Activated CD8-positive, alpha-beta memory T cell treated with anti-CD3 and anti-CD28 coated beads for 4 hours (primary cell): ENCODE results near the gene C4orf54.

ENCODE experiments used
- DNase-seq, 2 donors: peaks; one replicate each; pipeline ENCODE4 v3.0.0-alpha.2; 2020; ENCODE audit warnings: low read depth in 2 of 2

Gene C4orf54

GRCh38 chr4:99657798-99658197 lies at the start of gene C4orf54:
Gene C4orf54, minus strand, starts transcription at chr4:99657828. Its CDS starts 3,180 bp downstream, at chr4:99654648.
- no peak for DNase-seq

DNA sequence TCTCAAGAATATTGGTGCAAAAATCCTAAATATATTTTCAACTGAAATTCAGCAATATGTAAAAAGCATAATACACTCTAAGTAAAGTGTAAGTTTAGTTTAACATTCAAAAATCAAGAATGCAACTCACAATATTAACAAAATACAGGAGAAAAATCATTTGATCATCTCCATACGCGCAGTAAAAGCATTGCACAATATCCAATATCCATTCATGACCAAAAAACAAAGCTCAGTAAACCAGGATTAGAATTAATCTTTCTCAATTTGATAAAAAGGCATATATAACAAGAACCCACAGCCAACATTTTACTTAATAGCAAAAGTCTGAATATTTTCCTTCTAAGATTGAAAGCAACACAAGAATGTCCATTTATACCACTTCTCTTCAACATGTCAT lies 48.3 kb upstream of the C4orf54 start:
- DNase-seq = no peak

GRCh38 chr4:99696801-99697200 lies 39.2 kb upstream of the C4orf54 start:
- DNase-seq = no peak

GRCh38 chr4:99693140-99693539 lies 35.5 kb upstream of the C4orf54 start:
- DNase-seq = no peak

GRCh38 chr4:99690990-99691389 lies 33.4 kb upstream of the C4orf54 start:
- no peak for DNase-seq

DNA sequence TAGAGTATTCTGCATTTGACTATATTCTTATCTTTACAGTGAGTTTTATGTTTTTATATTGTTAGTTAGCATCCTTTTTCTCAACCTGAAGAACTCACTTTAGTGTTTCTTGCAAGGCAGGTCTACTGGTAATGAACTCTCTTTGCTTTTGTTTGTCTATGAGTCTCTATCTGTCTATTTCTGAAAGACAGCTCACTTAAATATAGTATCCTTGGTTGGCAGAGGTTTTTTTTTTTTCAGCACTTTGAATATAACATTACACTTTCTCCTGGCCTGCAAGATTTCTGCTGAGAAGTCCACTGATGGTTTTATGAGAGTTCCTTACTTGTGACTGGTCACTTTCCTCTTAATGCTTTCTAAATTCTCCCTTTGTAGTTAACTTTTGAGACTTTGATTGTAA lies 32.8 kb upstream of the C4orf54 start:
- DNase-seq = no peak

GRCh38 chr4:99687120-99687519 lies 29.5 kb upstream of the C4orf54 start:
- DNase-seq = no peak

DNA sequence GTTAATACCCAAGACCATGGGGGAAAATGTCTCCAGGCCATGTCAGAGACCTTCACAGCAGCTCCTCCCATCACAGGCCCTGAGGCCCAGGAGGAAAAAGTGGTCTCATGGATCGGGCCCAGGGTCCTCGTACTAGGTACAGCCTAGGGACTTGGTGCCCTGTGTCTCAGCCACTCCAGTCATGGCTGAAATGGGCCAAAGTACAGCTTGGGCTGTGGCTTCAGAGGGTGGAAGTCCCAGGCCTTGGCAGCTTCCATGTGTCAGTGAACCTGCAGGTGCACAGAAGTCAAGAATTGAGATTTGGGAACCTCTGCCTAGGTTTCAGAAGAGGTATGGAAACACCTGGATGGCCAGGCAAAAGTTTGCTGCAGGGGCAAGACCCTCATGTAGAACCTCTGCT lies 27.6 kb upstream of the C4orf54 start:
- no peak for DNase-seq

- no peak for DNase-seq
Measured at GRCh38 chr4:99683895-99684294, 26.3 kb upstream of the C4orf54 start.

GRCh38 chr4:99679976-99680375 lies 22.3 kb upstream of the C4orf54 start:
- no peak for DNase-seq

- no peak for DNase-seq
Measured at GRCh38 chr4:99679204-99679603, 21.6 kb upstream of the C4orf54 start.

DNA sequence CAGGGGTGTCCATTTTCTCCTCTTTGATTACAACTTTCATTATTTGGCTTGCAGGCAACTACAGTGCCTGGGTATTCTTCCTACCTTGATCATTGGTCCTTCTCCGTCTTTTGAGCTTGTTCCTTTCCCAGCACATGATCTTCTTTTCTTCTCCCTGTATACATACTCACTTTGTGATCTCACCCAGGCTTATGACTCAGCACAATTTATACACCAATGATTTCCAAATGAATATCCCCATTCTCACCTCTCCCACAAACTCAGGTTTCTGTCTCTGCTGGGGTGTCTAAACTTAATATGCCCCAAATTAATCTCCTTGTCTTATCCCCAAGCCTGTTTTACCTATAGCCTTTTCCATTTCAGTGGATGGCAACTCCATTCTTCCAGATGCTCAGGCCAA lies 19.5 kb upstream of the C4orf54 start:
- no peak for DNase-seq

DNA sequence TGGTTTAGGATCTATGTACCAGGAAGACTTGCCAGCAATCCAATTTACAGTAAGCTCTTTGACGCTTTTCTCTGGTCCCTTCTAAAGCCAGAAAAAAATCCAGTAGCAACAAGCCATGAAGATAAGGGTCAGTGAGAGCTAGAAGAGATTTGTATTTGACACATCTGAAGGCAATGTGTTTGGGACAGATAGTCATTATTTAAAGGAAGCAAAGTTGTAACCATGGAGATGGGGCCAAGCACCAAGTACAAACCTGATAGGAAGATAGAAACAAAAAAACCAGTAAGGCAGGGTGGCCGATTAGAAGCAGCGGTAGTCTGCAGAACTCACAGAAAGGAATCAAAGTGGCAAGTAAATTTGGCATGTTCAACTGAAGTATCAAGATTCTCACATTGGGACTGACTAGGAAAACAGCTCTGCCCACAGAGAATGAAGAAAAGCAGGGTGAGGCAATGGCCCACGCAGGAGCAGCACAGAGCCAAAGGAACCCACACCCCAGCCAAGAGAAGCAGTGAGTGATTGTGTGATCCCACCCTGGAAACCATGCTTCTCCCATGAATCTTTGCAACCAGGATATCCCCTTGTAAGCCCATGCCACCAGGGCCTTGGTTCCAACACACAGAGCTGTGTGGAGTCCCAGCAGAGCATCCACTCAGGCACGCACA lies 12.9 kb upstream of the C4orf54 start:
- no peak for DNase-seq

DNA sequence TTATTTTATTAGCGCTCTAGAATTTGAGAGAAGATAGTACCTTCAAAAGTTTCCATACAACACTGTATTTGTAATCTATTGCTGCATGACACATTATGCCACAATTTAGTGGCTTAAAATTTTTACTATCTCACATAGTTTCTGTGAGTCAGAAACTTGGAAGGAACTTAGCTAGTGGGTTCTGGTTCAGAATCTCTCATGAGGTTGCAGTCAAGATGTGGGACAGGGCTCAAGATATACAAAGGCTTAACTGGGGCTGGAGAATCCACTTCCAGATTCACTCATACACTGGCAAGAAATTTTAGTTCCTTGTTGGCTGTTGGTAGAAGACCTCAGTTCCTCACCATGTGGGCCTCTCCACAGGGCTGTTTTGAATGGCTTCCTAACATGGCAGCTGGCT lies 11.5 kb upstream of the C4orf54 start:
- DNase-seq = no peak

- no peak for DNase-seq
Measured at GRCh38 chr4:99668472-99668871, 10.8 kb upstream of the C4orf54 start.

GRCh38 chr4:99665983-99666382 lies 8.4 kb upstream of the C4orf54 start:
- DNase-seq = no peak

- no peak for DNase-seq
Measured at GRCh38 chr4:99664716-99665115, 7.1 kb upstream of the C4orf54 start.

DNA sequence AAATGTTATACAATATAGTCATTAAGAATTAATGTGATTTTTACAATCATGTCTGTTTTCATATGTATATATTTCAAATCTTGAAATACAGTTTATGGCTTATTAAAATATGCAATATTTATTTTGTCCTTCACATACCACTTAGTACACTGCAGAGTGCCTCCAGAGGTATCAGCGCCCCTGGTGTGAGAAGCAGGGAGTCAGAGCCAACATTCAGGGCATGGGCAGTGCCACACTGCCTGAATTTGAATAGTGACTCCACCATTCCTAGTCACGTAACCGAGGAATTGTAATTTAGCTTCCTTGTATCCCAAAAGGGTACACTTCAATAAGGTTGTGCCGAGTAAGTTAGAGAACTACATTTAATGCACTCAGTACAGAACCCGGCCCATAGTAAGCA lies 4.3 kb upstream of the C4orf54 start:
- DNase-seq = no peak

DNA sequence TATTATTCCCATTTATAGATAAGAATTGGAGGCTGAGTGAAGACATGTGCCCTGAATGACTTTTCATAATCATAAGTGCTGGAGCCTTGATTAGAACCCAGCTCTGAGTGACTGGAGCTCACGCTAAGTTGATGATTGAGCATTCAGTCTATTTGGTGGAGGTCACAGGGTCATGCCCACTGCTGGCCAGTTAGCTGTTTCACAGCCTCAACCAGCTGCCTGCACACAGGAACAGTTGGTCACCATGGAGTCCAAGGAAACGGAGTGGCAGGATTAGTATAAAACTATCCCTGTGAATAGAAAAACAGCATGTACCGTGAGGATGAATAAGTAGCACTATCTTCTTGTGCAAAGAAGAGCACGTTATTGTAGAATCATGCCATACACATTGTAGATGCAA lies 1.0 kb upstream of the C4orf54 start:
- DNase-seq = no peak

DNA sequence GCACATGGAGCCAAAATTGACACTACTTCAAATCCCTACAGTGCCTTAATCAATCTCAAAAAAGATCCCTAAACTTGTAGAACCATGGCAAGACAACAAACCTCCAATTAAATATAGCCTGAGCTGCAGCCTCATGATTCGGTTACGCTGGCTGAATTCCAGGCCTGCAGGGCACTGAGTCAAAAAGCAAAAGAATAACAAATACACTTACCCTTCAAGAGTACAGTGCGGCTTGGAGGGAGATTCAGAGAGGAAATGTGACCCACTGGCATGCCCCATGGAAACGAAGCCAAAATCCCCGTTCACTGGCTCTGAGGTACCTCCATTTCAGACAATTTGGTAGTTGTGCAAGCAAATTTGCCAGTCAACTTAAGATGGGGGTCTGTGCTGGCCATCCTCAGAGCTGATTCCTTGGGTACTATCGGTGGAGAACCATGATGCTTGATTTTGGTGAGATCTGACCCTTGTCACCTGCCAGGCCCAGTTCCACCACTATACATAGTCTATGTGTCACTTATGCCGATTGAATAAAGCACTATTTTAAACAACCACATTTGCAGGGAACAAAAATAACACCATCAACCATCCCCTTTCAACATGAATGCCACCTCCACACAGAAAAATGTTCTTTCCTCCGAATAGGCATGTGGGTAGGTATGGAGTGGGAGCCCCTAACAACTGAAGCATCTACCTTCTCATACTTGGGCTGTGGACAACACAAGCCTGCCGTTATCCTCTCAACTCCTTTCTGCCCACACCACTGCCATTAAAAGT lies 2.1 kb downstream of the C4orf54 start:
- DNase-seq = no peak

DNA sequence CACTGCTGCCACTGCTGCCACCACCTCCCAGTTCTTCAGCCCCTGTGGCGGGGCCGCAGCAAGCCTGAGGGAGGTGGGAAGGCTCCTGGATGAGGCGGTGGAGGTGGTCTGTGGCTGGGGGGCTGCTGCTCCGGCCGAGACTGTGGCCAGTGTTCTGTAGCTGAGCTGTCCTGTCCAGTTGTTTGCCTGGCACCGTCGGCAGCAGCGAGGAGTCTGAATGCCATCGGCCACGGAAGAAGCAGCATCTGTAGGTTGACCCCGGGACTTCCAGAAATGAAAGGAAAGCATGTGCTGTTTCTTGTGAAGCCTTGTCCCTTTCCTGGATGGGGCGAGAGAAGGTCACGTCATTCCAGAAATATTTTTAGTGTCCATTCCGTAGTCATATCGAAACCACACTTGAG lies 3.3 kb downstream of the C4orf54 start:
- no peak for DNase-seq

DNA sequence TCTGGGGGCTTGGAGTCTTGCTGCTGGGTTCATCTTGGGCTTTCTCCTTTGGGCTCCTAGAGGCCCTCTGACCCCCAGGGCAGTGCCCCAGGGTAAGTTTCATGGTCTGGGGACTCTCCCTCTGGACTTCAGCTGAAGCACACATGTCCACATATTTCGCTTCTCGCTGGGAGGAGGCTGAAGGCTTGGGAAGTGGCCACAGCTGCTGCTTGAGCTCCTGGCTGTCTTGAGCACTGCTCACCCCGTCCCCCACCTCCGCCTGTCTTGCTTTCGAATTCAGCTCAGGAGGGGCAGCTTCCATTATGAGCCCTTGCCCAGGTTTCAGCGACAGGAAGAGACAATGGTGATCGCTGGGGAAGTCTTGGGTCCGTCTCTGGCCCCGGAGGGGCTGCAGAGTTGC lies 3.7 kb downstream of the C4orf54 start:
- DNase-seq = no peak

DNA sequence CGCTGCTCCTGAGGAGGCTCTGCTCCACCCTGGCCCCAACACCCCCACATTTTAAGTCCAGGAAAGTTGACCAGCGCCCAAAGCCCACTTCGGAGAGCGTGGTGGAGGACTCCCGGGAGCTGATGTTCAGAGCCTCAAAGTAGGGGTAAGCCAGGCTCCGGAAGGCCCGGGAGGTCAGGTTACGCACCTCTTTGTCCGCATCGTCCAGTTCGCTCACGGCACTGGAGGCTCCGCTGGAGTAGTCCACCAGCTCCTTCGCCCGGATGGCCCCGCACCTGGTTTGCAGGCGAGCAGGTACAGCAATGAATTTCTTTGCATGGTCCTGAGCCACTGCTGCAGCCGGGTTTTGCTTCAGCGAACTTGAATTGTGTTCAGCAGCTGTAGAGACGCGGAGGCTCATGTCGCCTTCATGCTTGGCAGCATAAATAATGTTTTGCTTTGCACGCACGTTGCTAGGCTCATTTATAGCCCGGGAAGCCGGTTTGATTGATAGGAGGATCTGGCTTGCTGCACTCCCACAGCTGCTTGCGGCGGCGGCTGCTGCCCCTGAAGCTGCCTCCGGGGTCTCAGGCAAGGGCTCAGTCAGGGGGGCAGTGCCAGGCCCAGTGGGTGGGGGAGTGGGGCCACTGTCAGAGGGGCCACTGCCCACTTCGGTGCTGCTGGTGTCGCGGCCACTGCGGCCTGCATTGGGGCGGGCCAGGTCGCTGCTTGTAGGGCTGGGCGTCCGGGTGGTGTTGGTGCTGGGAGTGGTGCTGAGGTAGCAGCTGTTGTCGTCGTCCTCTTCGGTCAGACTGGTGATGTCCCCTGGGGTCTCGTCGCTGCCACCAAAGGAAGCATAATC lies 4.8 kb downstream of the C4orf54 start:
- no peak for DNase-seq
